ENCODE measurements around the gene SLC5A10. TPM values are rescaled to one million over a fixed set of nuclear protein-coding genes. Genes with fewer than 3 reads are reported as not detected.
A peak's percentile ranks its signal among the peaks of the same experiment; 100 is the strongest.

Gene SLC5A10
- polyA plus RNA-seq, 3 donors = 0.10 to 0.17 (median 0.12) TPM

DNA sequence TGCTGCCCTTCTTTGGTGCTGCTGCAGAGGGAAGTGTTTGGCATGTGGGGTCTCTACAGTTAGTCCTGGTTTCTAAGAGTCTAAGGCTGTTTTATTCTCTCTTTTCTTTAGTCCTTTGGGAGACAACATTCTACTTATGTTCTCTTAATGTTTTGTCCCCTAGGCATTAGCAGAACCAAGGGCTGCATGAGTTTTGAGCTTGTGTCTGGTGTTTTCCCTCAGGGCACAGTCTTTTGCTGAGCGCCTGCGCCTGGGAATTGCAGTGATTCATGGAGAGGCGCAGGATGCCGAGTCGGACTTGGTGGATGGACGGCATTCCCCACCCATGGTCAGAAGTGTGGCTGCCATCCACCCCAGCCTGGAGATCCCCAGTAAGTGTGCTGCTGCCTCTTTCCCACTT lies 41.1 kb upstream of the SLC5A10 start:
- Mint-ChIP-seq H3K9me3 (no peaks in the 10 kb centered on the region), H3K27ac (no peak overlapping the region), H3K4me1 (no peaks in the 10 kb centered on the region), H3K4me3 (no peak overlapping the region), H3K36me3 (peaks cover 70 to 91% of the 10 kb centered on the region in 2 donors), H3K27me3 (ENCODE audit: low read depth in 3 of 3) (no peaks in the 10 kb centered on the region)
- Histone ChIP-seq H3K79me2 (ENCODE audit: insufficient read depth, low read length) (no peaks in the 10 kb centered on the region), H3K36me3 (replicated peaks in 1 of 2; ENCODE audit: control insufficient read depth in 1 of 2, insufficient read depth in 2 of 2, low read length in 2 of 2) (peaks cover 39 to 92% of the 10 kb centered on the region in 2 donors), H4K20me1 (ENCODE audit: insufficient read depth, low read length) (no peaks in the 10 kb centered on the region), H3K27me3 (ENCODE audit: control insufficient read depth in 2 of 2, insufficient read depth in 2 of 2, low read length in 2 of 2) (no peaks in the 10 kb centered on the region), H3K9me3 (replicated peaks in 1 of 2; ENCODE audit: control insufficient read depth in 1 of 2, insufficient read depth in 1 of 2, low read length in 2 of 2) (no peaks in the 10 kb centered on the region), H3K27ac (ENCODE audit: low read depth in 1 of 2, low read length in 2 of 2) (no peak overlapping the region), H2AFZ (ENCODE audit: insufficient read depth, low read depth, low read length, poor library complexity, severe bottlenecking) (no peak overlapping the region), H3K9ac (ENCODE audit: insufficient read depth, low read length, poor library complexity, severe bottlenecking) (no peak overlapping the region), H3K4me3 (replicated peaks in 1 of 3; ENCODE audit: low read depth in 2 of 3, low read length in 3 of 3) (no peak overlapping the region), H3K4me1 (ENCODE audit: control insufficient read depth in 1 of 2, insufficient read depth in 2 of 2, low read length in 2 of 2) (no peaks in the 10 kb centered on the region), H3K4me2 (replicated peaks; ENCODE audit: extremely low read depth, low read length, poor library complexity, severe bottlenecking) (no peak overlapping the region)
- DNase-seq = no peak
- TF ChIP-seq, protein P1, sequence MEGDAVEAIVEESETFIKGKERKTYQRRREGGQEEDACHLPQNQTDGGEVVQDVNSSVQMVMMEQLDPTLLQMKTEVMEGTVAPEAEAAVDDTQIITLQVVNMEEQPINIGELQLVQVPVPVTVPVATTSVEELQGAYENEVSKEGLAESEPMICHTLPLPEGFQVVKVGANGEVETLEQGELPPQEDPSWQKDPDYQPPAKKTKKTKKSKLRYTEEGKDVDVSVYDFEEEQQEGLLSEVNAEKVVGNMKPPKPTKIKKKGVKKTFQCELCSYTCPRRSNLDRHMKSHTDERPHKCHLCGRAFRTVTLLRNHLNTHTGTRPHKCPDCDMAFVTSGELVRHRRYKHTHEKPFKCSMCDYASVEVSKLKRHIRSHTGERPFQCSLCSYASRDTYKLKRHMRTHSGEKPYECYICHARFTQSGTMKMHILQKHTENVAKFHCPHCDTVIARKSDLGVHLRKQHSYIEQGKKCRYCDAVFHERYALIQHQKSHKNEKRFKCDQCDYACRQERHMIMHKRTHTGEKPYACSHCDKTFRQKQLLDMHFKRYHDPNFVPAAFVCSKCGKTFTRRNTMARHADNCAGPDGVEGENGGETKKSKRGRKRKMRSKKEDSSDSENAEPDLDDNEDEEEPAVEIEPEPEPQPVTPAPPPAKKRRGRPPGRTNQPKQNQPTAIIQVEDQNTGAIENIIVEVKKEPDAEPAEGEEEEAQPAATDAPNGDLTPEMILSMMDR (IDR thresholded peaks at IDR 0.05) = no peak
- WGBS (ENCODE audit: insufficient coverage) = 95% methylated on average over 4 of the region's 6 CpGs
- intact Hi-C loops (cut with micrococcal nuclease) = loop anchor here in 1 of 2 donors (10.0 kb wide), 1 partner anchor 64 kb away; no protein-coding TSS in a partner anchor

DNA sequence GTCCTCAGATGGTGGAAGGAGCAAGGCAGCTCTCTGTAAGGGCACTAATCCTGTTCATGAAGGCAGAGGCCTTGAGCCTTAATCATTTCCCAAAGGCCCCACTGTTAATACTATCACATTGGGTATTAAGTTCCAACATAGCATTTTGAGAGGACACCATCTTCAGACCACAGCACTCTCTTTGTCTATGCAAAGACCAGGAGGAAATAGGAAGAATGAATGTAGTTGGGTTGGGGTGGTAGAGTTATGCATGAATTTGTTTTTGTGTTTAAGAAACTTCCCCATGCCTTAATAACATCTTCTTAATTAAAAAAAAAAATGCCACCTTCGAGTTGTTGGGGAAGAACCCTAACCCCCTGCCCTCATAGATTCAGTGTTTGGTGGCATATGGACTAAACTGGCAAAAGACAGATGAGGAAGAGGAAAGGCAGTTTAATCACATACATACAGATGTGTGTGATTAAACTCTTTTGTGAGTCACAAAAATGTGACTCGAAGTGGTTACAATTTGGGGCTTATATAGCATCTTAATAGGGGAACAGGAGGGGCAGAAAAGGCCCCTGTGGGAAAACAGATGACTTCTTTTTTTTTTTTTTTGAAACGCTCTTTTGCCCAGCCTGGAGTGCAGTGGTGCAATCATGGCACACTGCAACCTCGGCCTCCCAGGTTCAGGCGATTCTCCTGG lies 35.0 kb upstream of the SLC5A10 start:
- no peak overlapping the region for H3K4me3 ChIP-seq (replicated peaks in 1 of 3; ENCODE audit: low read depth in 2 of 3, low read length in 3 of 3)
- peaks cover 58 to 70% of the 10 kb centered on the region in 2 donors for H3K36me3 Mint-ChIP-seq
- peaks cover 16% of the 10 kb centered on the region for H3K4me1 Mint-ChIP-seq
- peaks cover 37 to 72% of the 10 kb centered on the region in 2 donors for H3K36me3 ChIP-seq (replicated peaks in 1 of 2; ENCODE audit: control insufficient read depth in 1 of 2, insufficient read depth in 2 of 2, low read length in 2 of 2)
- H4K20me1 ChIP-seq (ENCODE audit: insufficient read depth, low read length) = no peaks in the 10 kb centered on the region
- H3K4me1 ChIP-seq (ENCODE audit: control insufficient read depth in 1 of 2, insufficient read depth in 2 of 2, low read length in 2 of 2) = peaks cover 3 to 4% of the 10 kb centered on the region in 2 donors
- no peaks in the 10 kb centered on the region for H3K27me3 ChIP-seq (ENCODE audit: control insufficient read depth in 2 of 2, insufficient read depth in 2 of 2, low read length in 2 of 2)
- no peaks in the 10 kb centered on the region for H3K79me2 ChIP-seq (ENCODE audit: insufficient read depth, low read length)
- 0% methylated on average over 1 of the region's 5 CpGs for WGBS (ENCODE audit: insufficient coverage)
- H3K9me3 ChIP-seq (replicated peaks in 1 of 2; ENCODE audit: control insufficient read depth in 1 of 2, insufficient read depth in 1 of 2, low read length in 2 of 2) = no peaks in the 10 kb centered on the region
- peak overlapping the region in 2 of 7 donors; percentile 17 to 26 for H3K27ac Mint-ChIP-seq
- TF ChIP-seq, protein P1 (IDR thresholded peaks at IDR 0.05) = no peak
- DNase-seq = peak in 2 of 3 donors; percentile 3 to 52
- no peaks in the 10 kb centered on the region for H3K9me3 Mint-ChIP-seq
- no peak overlapping the region for H3K4me2 ChIP-seq (replicated peaks; ENCODE audit: extremely low read depth, low read length, poor library complexity, severe bottlenecking)
- intact Hi-C loops (cut with micrococcal nuclease) = loop anchor here in 1 of 2 donors (10.0 kb wide), 1 partner anchor 58 kb away; no protein-coding TSS in a partner anchor
- no peak overlapping the region for H3K9ac ChIP-seq (ENCODE audit: insufficient read depth, low read length, poor library complexity, severe bottlenecking)
- no peak overlapping the region for H3K4me3 Mint-ChIP-seq
- H3K27me3 Mint-ChIP-seq (ENCODE audit: low read depth in 3 of 3) = no peaks in the 10 kb centered on the region
- no peak overlapping the region for H2AFZ ChIP-seq (ENCODE audit: insufficient read depth, low read depth, low read length, poor library complexity, severe bottlenecking)
- no peak overlapping the region for H3K27ac ChIP-seq (ENCODE audit: low read depth in 1 of 2, low read length in 2 of 2)
